ENCODE measurements around the gene EFCAB6. TPM values are rescaled to one million over a fixed set of nuclear protein-coding genes. Genes with fewer than 3 reads are reported as not detected.

EFCAB6 gene
- total RNA-seq, 1 experiment from 2014 or later = 0.21 TPM

DNA sequence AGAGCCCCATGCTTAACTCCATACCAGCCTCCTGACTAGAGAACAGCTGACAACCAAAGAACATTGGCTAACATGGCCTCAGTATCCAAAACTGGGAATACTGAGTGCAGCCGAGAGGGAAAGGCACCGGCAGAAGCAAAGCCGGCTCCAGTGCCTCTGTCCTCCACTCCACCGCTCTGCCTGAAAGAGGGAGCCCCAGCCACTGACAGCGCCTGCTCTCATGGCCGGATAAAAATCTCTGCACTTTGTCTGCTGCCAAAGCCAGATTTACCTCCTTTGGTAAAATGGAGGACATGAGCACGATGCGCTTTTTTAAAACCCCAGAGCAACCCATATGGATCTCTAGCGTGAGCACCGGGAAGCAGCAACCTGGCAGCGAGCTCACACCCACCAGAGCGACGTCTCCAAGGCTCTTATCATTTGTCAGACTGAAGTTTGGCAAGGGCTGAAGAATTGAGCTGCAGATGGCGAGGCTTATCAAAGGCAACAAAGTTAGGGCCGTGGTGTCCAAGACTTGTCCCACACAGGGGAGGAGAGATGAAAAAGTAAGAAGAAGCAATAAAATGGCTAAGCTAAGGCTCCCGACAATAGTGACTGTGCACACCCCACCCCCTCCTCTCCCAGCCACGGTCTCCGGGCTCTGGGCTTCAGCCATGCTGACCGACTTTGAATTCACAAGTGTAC is 71.4 kb downstream of the EFCAB6 start:
- Histone ChIP-seq H3K36me3 (ENCODE audit: control insufficient read depth, insufficient read depth, low read length) (no peaks in the 10 kb centered on the region), H3K9me3 (ENCODE audit: control insufficient read depth, insufficient read depth, low read depth, low read length) (no peaks in the 10 kb centered on the region), H3K27ac (ENCODE audit: low read length) (no peak overlapping the region), H3K4me1 (ENCODE audit: control insufficient read depth, insufficient read depth, low read length) (no peaks in the 10 kb centered on the region), H3K4me3 (ENCODE audit: low read depth in 2 of 2, low read length in 2 of 2) (no peak overlapping the region), H3K27me3 (ENCODE audit: control insufficient read depth, insufficient read depth, low read length) (no peaks in the 10 kb centered on the region)
- TF ChIP-seq POLR2AphosphoS5 (IDR thresholded peaks at IDR 0.05; ENCODE audit: low read depth, low read length) (no peak), TCF7L2 (IDR thresholded peaks at IDR 0.05; ENCODE audit: low read depth, low read length) (no peak), SIN3A (IDR thresholded peaks at IDR 0.05; ENCODE audit: borderline replicate concordance, insufficient read depth, low read depth, low read length) (no peak)
- TF ChIP-seq, protein P1, sequence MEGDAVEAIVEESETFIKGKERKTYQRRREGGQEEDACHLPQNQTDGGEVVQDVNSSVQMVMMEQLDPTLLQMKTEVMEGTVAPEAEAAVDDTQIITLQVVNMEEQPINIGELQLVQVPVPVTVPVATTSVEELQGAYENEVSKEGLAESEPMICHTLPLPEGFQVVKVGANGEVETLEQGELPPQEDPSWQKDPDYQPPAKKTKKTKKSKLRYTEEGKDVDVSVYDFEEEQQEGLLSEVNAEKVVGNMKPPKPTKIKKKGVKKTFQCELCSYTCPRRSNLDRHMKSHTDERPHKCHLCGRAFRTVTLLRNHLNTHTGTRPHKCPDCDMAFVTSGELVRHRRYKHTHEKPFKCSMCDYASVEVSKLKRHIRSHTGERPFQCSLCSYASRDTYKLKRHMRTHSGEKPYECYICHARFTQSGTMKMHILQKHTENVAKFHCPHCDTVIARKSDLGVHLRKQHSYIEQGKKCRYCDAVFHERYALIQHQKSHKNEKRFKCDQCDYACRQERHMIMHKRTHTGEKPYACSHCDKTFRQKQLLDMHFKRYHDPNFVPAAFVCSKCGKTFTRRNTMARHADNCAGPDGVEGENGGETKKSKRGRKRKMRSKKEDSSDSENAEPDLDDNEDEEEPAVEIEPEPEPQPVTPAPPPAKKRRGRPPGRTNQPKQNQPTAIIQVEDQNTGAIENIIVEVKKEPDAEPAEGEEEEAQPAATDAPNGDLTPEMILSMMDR (IDR thresholded peaks at IDR 0.05) = no peak
- TF ChIP-seq, protein P2, sequence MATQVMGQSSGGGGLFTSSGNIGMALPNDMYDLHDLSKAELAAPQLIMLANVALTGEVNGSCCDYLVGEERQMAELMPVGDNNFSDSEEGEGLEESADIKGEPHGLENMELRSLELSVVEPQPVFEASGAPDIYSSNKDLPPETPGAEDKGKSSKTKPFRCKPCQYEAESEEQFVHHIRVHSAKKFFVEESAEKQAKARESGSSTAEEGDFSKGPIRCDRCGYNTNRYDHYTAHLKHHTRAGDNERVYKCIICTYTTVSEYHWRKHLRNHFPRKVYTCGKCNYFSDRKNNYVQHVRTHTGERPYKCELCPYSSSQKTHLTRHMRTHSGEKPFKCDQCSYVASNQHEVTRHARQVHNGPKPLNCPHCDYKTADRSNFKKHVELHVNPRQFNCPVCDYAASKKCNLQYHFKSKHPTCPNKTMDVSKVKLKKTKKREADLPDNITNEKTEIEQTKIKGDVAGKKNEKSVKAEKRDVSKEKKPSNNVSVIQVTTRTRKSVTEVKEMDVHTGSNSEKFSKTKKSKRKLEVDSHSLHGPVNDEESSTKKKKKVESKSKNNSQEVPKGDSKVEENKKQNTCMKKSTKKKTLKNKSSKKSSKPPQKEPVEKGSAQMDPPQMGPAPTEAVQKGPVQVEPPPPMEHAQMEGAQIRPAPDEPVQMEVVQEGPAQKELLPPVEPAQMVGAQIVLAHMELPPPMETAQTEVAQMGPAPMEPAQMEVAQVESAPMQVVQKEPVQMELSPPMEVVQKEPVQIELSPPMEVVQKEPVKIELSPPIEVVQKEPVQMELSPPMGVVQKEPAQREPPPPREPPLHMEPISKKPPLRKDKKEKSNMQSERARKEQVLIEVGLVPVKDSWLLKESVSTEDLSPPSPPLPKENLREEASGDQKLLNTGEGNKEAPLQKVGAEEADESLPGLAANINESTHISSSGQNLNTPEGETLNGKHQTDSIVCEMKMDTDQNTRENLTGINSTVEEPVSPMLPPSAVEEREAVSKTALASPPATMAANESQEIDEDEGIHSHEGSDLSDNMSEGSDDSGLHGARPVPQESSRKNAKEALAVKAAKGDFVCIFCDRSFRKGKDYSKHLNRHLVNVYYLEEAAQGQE (IDR thresholded peaks at IDR 0.05; ENCODE audit: insufficient read depth in 1 of 2, low read depth in 2 of 2, low read length in 1 of 2) = no peak
- CTCF ChIA-PET = interaction anchor here (0.5 kb wide), 1 partner anchor 711 kb away, joined by 5 read pairs; no protein-coding TSS in a partner anchor
- POLR2A ChIA-PET = no interaction called here
- ATAC-seq (no peak), DNase-seq (ENCODE audit: low read depth, low spot score) (no peak)
- BruUV-seq (replicated peaks) = no TSS peak
- in situ Hi-C loops (cut with HindIII; ENCODE audit: low pct_unique_long_range_greater_than_20kb, low sequenced_read_pairs) = no loop called here
- intact Hi-C loops (cut with micrococcal nuclease; ENCODE audit: unreplicated experiment) = no loop called here

DNA sequence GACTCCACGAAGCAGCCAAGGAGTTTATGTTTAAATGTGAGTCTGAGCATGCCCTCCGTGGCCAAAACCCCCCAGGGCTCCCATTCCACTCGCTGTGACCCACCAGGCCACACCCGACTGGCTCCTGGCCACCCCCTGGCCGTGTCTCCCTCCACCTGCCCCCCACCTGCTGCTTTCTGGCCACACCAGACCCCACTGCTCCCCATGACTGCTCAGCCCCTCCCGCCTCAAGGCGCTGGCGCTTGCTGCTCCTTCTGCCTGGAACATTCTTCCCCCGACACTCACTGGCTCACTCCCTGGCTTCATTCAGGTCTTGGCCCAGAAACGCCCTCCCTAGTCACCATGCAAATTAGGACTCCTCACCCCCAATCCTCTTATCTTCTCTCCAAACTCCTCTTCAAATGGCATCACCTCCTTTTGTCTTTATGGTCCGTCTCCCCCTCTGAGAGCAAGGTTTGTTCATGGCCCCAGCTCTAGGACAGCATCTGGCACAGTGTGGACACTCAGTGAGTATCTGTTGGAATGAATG is 72.2 kb downstream of the EFCAB6 start:
- Histone ChIP-seq H3K36me3 (ENCODE audit: control insufficient read depth, insufficient read depth, low read length) (no peaks in the 10 kb centered on the region), H3K27me3 (ENCODE audit: control insufficient read depth, insufficient read depth, low read length) (no peaks in the 10 kb centered on the region; the same call in 1 of the 2 replicates), H3K4me1 (ENCODE audit: control insufficient read depth, insufficient read depth, low read length) (no peaks in the 10 kb centered on the region), H3K27ac (ENCODE audit: low read length) (no peak overlapping the region), H3K9me3 (ENCODE audit: control insufficient read depth, insufficient read depth, low read depth, low read length) (no peaks in the 10 kb centered on the region), H3K4me3 (ENCODE audit: low read depth in 2 of 2, low read length in 2 of 2) (no peak overlapping the region)
- in situ Hi-C loops (cut with HindIII; ENCODE audit: low pct_unique_long_range_greater_than_20kb, low sequenced_read_pairs) (no loop called here), intact Hi-C loops (cut with micrococcal nuclease; ENCODE audit: unreplicated experiment) (no loop called here)
- no peak for ATAC-seq
- no TSS peak for BruUV-seq (replicated peaks)
- DNase-seq (ENCODE audit: low read depth, low spot score) = no peak
- no peak for TF ChIP-seq POLR2AphosphoS5 (IDR thresholded peaks at IDR 0.05; ENCODE audit: low read depth, low read length)
- TF ChIP-seq, protein P2 (IDR thresholded peaks at IDR 0.05; ENCODE audit: insufficient read depth in 1 of 2, low read depth in 2 of 2, low read length in 1 of 2) = no peak
- TF ChIP-seq SIN3A (IDR thresholded peaks at IDR 0.05; ENCODE audit: borderline replicate concordance, insufficient read depth, low read depth, low read length) = no peak
- no peak for TF ChIP-seq TCF7L2 (IDR thresholded peaks at IDR 0.05; ENCODE audit: low read depth, low read length)
- TF ChIP-seq, protein P1 (IDR thresholded peaks at IDR 0.05) = no peak
- ChIA-PET CTCF (interaction anchor here (0.5 kb wide), 1 partner anchor 710 kb away, joined by 5 read pairs; no protein-coding TSS in a partner anchor), POLR2A (no interaction called here)
